GM23338 (cell line): Measurements from ENCODE around the gene NDUFB2. TPM values are rescaled to one million over a fixed set of nuclear protein-coding genes. Genes with fewer than 3 reads are reported as not detected.

ENCODE experiments used
- ATAC-seq: fragments of 200-7000 bp; cut with Tn5 transposase; 3 replicates; pipeline ENCODE4 v1.9.1; 2020
- DNase-seq: peaks from one replicate; pipeline ENCODE4 v3.0.0-alpha.2; 2015; ENCODE audit warnings: low spot score
- H2AFZ ChIP-seq: fragments of 200-600 bp; sonication (generic); 2 replicates; pipeline ENCODE4 v1.8.0; 2016; ENCODE audit warnings: antibody characterized with exemption, mild to moderate bottlenecking, moderate library complexity
- H3F3A ChIP-seq: fragments of 200-600 bp; sonication (generic); replicated peaks from 2 replicates; pipeline ENCODE4 v1.8.0; 2017; ENCODE audit warnings: antibody characterized with exemption, mixed run types, low read depth
- H3K27ac ChIP-seq: fragments of 200-600 bp; sonication (generic); 2 replicates; pipeline ENCODE4 v1.6.1; 2016; ENCODE audit warnings: low read depth
- H3K27me3 ChIP-seq: fragments of 200-600 bp; sonication (generic); 2 replicates; pipeline ENCODE4 v1.8.0; 2016; ENCODE audit warnings: mild to moderate bottlenecking, mixed run types, moderate library complexity; ENCODE audit not compliant: insufficient read depth
- H3K36me3 ChIP-seq: fragments of 200-600 bp; sonication (generic); 2 replicates; pipeline ENCODE4 v1.8.0; 2016; ENCODE audit warnings: mild to moderate bottlenecking; ENCODE audit not compliant: insufficient read depth
- H3K4me1 ChIP-seq: fragments of 200-600 bp; sonication (generic); 2 replicates; pipeline ENCODE4 v1.8.0; 2016; ENCODE audit warnings: mild to moderate bottlenecking, moderate library complexity; ENCODE audit not compliant: insufficient read depth
- H3K4me2 ChIP-seq: fragments of 200-600 bp; sonication (generic); 2 replicates; pipeline ENCODE4 v1.7.1; 2017; ENCODE audit warnings: mixed run types
- H3K4me3 ChIP-seq: fragments of 200-600 bp; sonication (generic); 2 replicates; pipeline ENCODE4 v1.6.1; 2016; ENCODE audit warnings: mixed run types
- H3K79me2 ChIP-seq: fragments of 200-600 bp; sonication (generic); replicated peaks from 2 replicates; pipeline ENCODE4 v1.8.0; 2017; ENCODE audit warnings: mild to moderate bottlenecking; ENCODE audit not compliant: insufficient read depth
- H3K9me2 ChIP-seq: fragments of 200-600 bp; sonication (generic); 2 replicates; pipeline ENCODE4 v1.8.0; 2017; ENCODE audit not compliant: insufficient read depth
- H4K20me1 ChIP-seq: fragments of 200-600 bp; sonication (generic); replicated peaks from 2 replicates; pipeline ENCODE4 v1.8.0; 2017; ENCODE audit warnings: mild to moderate bottlenecking; ENCODE audit not compliant: insufficient read depth
- H3K27ac Mint-ChIP-seq: 2 replicates; pipeline ENCODE4 v1.8.0; 2020; ENCODE audit warnings: inconsistent platforms, mild to moderate bottlenecking, moderate library complexity, mixed read lengths
- H3K27me3 Mint-ChIP-seq: 3 replicates; pipeline ENCODE4 v1.8.0; 2022; ENCODE audit warnings: low read depth, mild to moderate bottlenecking, moderate library complexity, mixed read lengths, inconsistent platforms; ENCODE audit not compliant: insufficient read depth, poor library complexity
- H3K36me3 Mint-ChIP-seq: 3 replicates; pipeline ENCODE4 v1.8.0; 2021; ENCODE audit warnings: low read depth, mild to moderate bottlenecking, inconsistent platforms, moderate library complexity, mixed read lengths
- H3K4me1 Mint-ChIP-seq: 3 replicates; pipeline ENCODE4 v1.8.0; 2020; ENCODE audit warnings: mild to moderate bottlenecking, inconsistent platforms, mixed read lengths
- H3K4me3 Mint-ChIP-seq: 3 replicates; pipeline ENCODE4 v1.8.0; 2021; ENCODE audit warnings: moderate library complexity, mild to moderate bottlenecking, inconsistent platforms, mixed read lengths
- H3K9me3 Mint-ChIP-seq: 3 replicates; pipeline ENCODE4 v1.8.0; 2020; ENCODE audit warnings: moderate library complexity, mild to moderate bottlenecking, inconsistent platforms, mixed read lengths
- CREB1 ChIP-seq: fragments of 250-450 bp; sonication (Bioruptor Pico); IDR thresholded peaks from 2 replicates; pipeline ENCODE4 v1.5.0; 2020; ENCODE audit warnings: low read depth, mild to moderate bottlenecking, moderate library complexity
- POLR2AphosphoS5 ChIP-seq: IDR thresholded peaks from 2 replicates; pipeline ENCODE4 v1.6.1; 2016; ENCODE audit warnings: antibody characterized with exemption, low read depth
- ZNF462 ChIP-seq: fragments of 250-450 bp; sonication (Bioruptor Pico); IDR thresholded peaks from 2 replicates; pipeline ENCODE4 v1.5.0; 2020; ENCODE audit warnings: mild to moderate bottlenecking, moderate library complexity
- polyA plus RNA-seq: library from polyadenylated mRNA; unstranded; fragments of >200 nt; fragmentation: Nextera tagmentation; extraction: Ambion mirVana; gene quantifications from 2 replicates; pipeline ENCODE4 v1.2.1, GENCODE V29; 2016
- total RNA-seq: library from RNA; depleted of rRNA; stranded (reverse); fragments of >200 nt; shearing (Covaris generic); gene quantifications from 2 replicates; pipeline ENCODE4 v1.2.3, GENCODE V29; 2014
- TF ChIP-seq, protein P1 (sequence below): IDR thresholded peaks from one replicate; pipeline ENCODE4 v1.6.1; 2018; ENCODE audit warnings: antibody characterized with exemption; ENCODE audit not compliant: unreplicated experiment

The NDUFB2 gene
- total and polyA plus RNA-seq, 2 experiments from 2014 or later, result 306 to 382 TPM

DNA sequence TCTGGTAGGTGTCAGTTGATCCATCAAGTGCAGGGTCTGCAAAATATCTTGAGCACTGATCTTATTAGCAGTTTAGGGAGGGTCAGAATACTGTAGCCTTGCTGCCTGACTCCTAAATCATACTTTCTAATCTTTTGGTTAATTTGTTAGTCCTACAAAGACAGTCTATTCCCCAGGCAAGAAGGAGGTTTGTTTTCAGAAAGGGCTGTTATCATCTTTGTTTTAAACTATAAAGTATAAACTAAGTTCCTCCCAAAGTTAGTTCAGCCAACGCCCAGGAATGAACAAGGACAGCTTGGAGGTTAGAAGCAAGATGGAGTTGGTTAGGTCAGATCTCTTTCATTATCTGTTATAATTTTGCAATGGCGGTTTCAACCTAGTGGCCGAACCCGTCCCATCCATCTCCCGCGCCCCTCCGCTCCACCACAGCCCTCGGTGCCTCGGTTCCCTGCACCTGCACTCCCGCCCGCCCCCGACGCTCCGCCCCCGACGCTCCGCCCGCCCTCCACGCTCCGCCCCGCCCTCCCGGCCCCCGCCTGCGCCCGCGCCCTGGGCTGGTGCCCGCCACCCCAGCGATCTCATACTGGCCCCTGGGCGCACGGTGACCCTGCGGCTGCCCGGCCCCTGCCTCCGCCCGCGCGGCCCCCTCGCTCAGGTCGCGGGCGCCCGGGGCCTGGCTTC lies 24.0 kb upstream of the NDUFB2 start, which contains the start of gene ADCK2:
TSS of gene ADCK2 (plus strand) at position 564 of the 681 bp plus-strand sequence. CDS start 386 bp downstream, outside the sequence.
- Histone ChIP-seq H3K36me3 (no peaks in the 10 kb centered on the region), H3K4me3 (peak within 1 kb of the TSS; percentile 72), H3F3A (0 out of 2 replicates have a peak, but pooled peaks cover 3% of the 10 kb centered on the region), H2AFZ (peak within 1 kb of the TSS; percentile 96), H3K9me2 (no peaks in the 10 kb centered on the region), H3K4me1 (peaks cover 25% of the 10 kb centered on the region), H4K20me1 (peaks cover 6% of the 10 kb centered on the region; the same call in 1 of the 2 replicates), H3K27me3 (0 out of 2 replicates have a peak, but pooled peaks cover 5% of the 10 kb centered on the region), H3K27ac (no peak within 1 kb of the TSS), H3K4me2 (peak within 1 kb of the TSS; percentile 93), H3K79me2 (no peaks in the 10 kb centered on the region)
- H3K27ac Mint-ChIP-seq, result 0 out of 2 replicates have a peak within 1 kb of the TSS, but pooled peaks have one; percentile 19
- ATAC-seq (peak; percentile 64), DNase-seq (peak; percentile 84)
- H3K36me3 Mint-ChIP-seq, result no peaks in the 10 kb centered on the region; the same call in 2 of the 3 replicates
- H3K9me3 Mint-ChIP-seq, result no peaks in the 10 kb centered on the region; the same call in 2 of the 3 replicates
- H3K4me3 Mint-ChIP-seq, result peak within 1 kb of the TSS; percentile 75
- peaks cover 17% of the 10 kb centered on the region for H3K4me1 Mint-ChIP-seq
- TF ChIP-seq POLR2AphosphoS5 (peak; percentile 48; the same call in 1 of the 2 replicates), ZNF462 (no peak), CREB1 (CRISPR knock-in tag) (no peak)
- TF ChIP-seq, protein P1, sequence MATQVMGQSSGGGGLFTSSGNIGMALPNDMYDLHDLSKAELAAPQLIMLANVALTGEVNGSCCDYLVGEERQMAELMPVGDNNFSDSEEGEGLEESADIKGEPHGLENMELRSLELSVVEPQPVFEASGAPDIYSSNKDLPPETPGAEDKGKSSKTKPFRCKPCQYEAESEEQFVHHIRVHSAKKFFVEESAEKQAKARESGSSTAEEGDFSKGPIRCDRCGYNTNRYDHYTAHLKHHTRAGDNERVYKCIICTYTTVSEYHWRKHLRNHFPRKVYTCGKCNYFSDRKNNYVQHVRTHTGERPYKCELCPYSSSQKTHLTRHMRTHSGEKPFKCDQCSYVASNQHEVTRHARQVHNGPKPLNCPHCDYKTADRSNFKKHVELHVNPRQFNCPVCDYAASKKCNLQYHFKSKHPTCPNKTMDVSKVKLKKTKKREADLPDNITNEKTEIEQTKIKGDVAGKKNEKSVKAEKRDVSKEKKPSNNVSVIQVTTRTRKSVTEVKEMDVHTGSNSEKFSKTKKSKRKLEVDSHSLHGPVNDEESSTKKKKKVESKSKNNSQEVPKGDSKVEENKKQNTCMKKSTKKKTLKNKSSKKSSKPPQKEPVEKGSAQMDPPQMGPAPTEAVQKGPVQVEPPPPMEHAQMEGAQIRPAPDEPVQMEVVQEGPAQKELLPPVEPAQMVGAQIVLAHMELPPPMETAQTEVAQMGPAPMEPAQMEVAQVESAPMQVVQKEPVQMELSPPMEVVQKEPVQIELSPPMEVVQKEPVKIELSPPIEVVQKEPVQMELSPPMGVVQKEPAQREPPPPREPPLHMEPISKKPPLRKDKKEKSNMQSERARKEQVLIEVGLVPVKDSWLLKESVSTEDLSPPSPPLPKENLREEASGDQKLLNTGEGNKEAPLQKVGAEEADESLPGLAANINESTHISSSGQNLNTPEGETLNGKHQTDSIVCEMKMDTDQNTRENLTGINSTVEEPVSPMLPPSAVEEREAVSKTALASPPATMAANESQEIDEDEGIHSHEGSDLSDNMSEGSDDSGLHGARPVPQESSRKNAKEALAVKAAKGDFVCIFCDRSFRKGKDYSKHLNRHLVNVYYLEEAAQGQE, result no peak
- H3K27me3 Mint-ChIP-seq, result peaks cover 17% of the 10 kb centered on the region
